Stimulated activated CD8-positive, alpha-beta memory T cell treated with anti-CD3 and anti-CD28 coated beads, Interleukin-12 subunit alpha, Interleukin-12 subunit beta, amount 100 ng/mL, for 1 hour (primary cell): ENCODE measurements around the gene GJA3.

Source experiments
- DNase-seq: peaks from one replicate; pipeline ENCODE4 v3.0.0-alpha.2; 2020; ENCODE audit warnings: low read depth

Gene GJA3

DNA sequence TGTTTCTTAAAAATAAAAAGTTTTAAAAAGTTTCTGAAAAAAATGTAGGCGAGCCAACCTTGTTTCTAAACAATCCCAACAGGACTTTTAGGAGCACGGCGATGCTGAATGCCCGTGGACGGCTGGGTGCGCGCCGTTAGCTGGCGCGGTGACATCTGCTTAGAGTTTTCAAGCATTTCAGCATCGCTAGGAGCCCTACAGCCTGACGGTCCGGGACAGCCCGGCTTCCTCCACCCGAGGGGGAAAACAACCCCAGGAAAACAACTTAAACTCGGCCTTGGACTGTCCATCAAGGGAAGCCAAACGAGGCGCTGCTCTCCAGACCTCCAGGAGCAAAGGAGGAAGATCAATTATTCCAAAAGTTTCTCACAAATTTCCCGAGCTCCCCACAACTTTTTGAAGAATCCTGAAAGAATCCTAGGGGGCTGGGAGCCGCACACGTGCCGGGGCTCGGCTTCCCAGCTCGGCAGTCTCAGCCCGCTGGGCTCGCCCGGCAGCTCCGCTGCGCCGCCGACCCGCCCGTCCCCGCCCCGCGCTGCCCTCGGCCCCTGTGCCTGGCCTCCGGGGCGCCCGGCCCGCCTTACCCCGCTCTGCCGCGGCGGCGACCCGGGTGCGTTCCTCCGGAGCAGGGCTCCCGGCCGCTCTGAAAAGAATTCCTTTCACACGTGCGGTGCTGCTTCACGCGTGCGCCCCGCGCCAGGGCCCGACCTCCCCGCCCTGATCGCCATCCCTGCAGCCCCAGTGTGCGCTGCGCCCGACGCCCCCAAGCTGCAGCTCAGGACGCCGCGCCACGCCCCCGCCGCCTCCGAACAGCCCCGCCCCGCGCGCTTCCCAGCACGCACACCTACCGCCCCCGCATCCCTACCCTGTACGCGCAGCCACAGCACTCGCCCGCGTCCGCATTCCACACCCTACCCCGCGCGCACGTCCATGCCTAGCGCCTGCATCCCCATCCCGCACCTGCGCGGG is at the start of gene GJA3:
Gene GJA3, minus strand, starts transcription at position 747 of the 969 bp plus-strand sequence. CDS start 17,764 bp downstream, outside the sequence.
- DNase-seq, result peak; percentile 41

GRCh38 chr13:20209948-20210347 is 49.1 kb upstream of the GJA3 start:
- DNase-seq, result no peak

DNA sequence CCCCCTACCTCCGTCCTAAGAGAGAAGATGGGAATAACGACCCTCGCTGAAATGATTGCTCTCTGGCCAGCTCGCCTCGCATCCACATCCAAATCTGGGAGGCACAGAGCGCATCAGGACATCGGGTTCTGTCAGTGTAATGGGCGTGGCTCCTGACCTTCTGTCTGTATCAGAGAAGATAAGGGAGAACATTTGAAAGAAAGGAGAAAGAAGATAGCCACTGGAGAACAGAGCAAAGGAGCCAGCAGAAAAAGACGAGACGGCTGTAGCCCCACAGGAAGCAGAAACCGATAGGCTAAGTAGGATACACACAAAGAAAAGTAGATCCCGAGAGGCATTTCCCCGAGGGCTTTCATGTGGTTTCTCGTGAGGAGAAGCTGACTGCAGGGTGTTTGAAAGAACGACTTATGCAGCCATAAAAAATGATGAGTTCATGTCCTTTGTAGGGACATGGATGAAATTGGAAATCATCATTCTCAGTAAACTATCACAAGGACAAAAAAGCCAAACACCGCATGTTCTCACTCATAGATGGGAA is 45.9 kb upstream of the GJA3 start:
- DNase-seq, result no peak

DNA sequence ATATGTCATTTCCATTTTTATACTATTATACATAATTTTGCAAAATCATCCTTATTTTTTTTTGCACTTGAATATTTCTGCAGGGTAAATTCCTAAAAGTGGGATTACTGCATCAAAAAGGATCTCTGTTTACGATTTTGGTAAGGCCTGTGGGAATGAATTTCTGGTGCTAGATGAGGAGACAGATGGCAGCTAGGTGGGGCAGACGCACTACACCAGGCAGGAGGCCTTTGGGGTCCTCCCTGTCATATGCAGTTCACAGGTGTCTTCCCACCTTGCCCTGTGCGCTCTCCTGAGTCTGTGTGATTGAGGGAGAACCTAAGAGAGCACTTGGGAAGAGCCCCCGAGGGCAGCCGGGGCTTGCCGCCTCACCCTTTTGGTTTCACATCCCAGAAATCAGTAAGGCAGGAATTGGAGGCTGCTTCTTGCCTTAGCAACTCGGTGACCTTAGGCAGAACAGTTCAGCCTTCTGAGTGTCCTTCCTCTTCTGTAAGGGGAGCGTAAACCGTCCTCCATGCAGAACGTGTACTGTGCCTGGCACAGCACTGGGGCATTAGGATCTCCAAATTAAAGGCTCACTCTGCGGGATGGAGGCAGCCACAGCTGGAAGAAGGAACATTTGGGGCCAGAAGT is 45.3 kb upstream of the GJA3 start:
- no peak for DNase-seq

DNA sequence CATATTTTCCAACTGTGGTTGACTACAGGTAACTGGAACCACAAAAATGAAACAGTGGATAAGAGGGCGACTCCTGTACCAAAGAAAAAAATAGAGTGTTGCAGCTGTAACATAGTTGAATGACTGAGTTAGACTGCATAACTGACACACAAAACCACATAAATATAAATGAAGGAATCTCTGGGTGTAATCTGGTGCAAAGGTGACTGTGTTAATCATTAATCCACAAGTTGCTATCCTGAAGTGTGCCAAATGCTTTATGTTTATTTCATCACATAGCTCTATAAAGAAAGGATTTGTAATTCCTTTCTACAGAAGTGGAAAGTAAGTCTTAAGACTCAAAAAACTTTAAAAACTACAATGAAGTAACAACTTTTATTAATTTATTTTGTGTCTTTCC is 37.9 kb upstream of the GJA3 start:
- no peak for DNase-seq

DNA sequence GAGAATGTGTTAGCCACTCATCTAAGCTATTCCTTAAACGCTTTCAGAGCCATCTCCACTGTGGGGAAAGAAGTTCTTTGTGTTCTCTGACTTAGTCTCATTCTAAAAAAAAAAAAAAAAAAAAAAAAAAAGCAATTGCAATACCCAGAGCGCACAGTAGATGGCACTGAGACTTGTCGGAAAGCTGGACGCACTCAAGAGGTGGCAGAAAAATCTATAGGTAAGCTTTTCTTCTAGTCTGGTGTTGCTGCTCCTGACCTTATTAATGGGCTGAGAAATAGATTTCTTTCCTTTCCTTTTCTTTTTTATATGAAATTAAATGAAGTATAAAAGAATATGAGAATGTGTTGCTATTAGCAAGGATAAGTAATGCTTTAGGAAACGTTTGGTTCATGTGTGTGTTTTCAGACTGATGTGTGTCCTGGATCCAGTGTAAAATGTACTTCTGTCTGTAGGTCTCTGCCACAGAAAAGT is 36.5 kb upstream of the GJA3 start:
- peak; percentile 20 for DNase-seq

DNA sequence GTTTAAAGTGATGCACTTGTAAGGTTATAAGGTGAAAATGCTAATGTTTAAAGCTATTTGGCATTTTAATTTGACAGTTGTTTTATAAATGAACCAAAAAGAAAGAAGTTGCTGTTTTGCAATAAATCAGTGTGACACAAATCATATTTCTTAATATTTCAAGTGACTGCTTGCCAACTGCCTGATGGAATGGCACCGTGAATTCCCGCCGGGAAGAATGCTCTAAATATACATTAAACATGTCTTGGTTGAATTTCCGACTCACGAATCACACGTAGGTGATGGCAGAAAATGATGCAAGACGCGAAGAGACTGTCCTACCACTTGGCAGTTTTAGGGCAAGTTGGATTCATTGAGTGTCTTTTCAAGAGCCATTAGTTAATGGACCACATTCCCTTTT is 34.9 kb upstream of the GJA3 start:
- DNase-seq, result no peak

DNA sequence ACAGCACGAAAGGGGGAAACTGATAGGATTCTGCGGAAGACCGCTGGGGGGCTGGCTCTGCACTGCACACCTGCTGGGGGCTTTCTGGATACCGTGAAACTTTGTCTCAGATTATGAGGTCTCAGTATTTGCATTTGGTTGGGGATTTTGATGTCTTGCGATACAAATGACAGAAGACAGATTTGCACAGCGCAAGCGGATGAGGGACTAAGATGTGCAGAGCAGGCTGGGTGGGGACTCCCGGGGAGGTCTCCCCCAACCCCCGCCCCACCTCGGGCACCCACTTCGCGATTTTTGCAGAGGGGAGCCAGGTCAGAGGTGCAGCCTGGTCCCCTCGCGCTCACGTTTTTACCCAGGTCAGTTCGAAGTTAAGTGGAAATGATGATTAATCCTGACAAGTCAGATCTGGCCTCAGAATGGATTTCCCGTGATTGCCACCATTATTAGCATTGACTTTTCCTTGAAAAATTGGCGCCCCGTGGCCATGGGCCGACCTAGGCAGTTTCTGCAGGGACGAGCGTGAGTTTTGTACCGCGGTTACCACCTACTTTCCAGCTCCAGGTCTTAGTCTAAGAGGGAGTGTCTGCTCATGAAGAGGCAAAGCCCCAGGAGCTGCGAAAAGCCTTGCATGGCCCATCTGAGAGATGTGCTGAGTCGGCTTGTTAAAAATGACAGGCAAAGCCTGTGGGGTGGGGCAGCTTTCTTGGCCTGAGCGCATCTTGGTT is 33.2 kb upstream of the GJA3 start:
- DNase-seq, result no peak

DNA sequence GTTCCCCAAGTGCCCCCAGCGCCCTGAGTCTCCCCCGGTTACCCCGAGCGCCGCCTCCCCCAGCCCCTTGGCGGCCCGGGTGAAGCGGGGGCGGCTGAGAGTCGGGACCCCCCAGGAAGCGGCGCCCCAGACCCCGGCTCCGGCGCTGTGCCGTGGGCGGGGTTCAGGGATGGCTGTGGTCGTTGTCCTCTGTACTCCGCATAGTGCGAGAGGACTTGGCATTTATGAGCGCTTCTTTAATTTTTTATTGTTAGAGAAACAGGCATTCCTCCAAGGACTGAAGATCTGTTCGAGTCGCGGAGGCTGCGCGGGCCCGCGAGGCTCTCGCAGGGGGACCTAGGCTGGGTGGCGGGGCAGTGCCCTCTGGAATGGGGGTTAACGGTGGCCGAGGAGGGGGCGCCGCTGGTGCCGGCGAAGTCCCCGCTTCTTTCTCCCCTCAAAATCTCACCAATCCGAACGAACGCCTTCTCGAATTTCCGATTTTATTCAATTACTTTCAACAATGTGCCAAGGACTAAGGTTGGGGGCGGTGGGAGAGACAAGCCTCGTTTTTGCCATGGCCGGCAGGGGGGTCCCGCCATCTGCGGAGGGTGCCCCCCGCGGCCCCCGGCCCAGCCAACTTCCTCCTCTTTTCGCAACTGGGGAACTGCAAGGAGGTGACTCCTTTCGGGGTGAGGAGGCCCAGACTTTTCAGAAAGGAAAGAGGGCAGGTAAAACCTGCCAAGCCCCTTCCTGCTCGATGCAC is 32.5 kb upstream of the GJA3 start:
- DNase-seq, result no peak

- no peak for DNase-seq
Measured at GRCh38 chr13:20192836-20193161, 31.9 kb upstream of the GJA3 start, which contains the start of gene GJB2. GJB2 (minus strand) TSS chr13:20192938; CDS start chr13:20189581, 3,357 bp downstream.

DNA sequence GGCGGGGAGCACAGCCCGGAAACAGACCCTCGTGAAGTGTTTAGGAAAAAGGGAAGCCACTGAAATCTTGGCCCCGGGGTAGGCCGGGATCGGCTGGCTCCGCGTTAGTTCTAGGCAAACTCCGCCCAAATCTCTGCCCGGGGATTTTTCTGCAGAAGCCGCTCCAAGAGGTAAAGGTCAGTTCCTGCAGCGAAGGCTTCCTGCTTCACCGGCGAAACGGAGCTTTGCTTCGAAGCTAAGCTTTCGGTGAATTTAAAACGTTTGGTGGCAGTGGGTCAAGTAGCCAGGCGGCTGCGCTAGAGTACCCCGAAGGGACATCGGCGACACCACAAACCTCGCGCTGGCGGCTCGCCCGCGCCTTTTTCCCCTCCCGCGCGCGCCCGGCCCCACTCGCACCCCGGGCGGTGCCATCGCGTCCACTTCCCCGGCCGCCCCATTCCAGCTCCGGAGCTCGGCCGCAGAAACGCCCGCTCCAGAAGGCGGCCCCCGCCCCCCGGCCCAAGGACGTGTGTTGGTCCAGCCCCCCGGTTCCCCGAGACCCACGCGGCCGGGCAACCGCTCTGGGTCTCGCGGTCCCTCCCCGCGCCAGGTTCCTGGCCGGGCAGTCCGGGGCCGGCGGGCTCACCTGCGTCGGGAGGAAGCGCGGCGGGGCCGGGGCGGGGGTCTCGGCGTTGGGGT is 31.4 kb upstream of the GJA3 start:
- no peak for DNase-seq

DNA sequence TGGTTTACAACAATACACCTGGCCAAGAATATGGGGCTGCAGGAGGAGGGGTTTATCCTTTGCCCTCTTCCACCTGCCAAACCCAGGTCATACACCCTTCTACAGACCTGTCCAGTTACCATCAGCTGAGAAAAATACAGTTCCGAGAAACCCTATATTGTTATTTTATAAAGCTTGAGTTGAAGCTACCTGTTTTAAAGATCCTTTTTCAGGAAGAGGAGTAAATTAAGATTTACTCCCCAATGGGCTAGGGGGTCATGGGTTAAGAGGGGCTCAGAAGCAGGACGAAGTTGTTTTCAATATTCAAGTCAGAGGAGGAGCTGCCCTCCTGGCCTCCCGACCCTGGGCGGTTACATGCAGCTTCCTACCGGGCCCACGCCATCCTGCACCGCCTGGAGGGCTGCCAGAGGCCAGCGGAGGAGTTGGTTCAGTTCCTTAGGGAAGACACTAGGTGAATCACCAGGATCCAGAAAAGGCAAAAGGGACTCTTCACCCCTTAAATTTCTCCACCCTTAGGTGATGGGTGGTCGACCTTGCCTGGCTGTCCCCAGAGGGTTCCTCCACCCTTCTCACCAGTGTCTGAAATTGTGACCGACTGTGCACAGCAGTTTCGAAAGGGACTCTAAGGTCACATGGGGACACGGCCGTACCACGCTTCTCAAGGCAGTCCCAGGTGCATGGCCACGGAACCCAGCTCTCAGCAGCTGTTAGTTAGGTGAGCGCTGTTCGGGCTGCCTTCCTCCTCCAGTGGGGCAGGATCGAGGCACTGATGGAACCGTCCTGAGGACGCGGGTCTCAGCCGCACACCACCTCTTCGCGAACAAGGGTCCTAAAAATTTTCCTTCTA is 30.7 kb upstream of the GJA3 start:
- no peak for DNase-seq

- DNase-seq, result no peak
Measured at GRCh38 chr13:20190481-20191310, 29.8 kb upstream of the GJA3 start.

DNA sequence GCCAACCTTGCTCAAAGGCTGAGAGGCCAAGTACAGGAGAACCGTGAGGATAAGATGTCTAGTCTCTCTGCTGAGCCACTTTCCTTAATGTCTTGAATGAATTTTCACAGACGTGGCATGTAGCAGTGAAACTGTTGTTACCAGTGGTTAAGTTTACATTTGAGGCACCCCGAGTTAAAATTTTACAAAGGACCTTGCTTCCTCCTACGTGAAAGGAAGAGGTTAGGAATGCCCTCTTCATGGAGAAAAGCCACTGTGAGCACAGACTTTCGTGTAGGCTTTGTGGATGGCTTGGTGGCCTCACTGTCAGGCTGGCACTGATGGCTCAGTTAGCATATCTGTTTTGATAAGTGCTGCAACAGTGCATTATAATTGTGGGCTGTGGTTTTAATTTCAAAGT is 29.2 kb upstream of the GJA3 start:
- no peak for DNase-seq

DNA sequence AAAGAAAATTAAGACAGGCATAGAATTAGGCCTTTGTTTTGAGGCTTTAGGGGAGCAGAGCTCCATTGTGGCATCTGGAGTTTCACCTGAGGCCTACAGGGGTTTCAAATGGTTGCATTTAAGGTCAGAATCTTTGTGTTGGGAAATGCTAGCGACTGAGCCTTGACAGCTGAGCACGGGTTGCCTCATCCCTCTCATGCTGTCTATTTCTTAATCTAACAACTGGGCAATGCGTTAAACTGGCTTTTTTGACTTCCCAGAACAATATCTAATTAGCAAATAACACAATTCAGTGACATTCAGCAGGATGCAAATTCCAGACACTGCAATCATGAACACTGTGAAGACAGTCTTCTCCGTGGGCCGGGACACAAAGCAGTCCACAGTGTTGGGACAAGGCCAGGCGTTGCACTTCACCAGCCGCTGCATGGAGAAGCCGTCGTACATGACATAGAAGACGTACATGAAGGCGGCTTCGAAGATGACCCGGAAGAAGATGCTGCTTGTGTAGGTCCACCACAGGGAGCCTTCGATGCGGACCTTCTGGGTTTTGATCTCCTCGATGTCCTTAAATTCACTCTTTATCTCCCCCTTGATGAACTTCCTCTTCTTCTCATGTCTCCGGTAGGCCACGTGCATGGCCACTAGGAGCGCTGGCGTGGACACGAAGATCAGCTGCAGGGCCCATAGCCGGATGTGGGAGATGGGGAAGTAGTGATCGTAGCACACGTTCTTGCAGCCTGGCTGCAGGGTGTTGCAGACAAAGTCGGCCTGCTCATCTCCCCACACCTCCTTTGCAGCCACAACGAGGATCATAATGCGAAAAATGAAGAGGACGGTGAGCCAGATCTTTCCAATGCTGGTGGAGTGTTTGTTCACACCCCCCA is 28.1 kb upstream of the GJA3 start:
- DNase-seq, result no peak

DNA sequence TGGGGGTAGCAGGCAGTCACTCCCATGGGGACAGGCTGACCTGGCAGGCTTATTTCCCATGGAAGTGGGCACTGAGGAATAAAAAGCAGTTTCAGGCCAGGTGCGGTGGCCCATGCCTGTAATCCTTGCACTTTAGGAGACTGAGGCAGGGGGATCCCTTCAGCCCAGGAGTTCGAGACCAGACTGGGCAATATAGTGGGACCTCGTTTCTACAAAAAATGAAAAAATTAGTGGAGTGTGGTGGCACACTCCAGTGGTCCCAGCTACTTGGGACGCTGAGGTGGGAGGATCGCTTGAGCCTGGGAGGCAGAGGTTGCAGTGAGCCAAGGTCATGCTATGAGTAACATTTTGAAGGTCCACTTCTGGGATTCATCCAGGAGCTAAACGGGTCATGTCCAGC is 25.9 kb upstream of the GJA3 start:
- DNase-seq, result no peak

DNA sequence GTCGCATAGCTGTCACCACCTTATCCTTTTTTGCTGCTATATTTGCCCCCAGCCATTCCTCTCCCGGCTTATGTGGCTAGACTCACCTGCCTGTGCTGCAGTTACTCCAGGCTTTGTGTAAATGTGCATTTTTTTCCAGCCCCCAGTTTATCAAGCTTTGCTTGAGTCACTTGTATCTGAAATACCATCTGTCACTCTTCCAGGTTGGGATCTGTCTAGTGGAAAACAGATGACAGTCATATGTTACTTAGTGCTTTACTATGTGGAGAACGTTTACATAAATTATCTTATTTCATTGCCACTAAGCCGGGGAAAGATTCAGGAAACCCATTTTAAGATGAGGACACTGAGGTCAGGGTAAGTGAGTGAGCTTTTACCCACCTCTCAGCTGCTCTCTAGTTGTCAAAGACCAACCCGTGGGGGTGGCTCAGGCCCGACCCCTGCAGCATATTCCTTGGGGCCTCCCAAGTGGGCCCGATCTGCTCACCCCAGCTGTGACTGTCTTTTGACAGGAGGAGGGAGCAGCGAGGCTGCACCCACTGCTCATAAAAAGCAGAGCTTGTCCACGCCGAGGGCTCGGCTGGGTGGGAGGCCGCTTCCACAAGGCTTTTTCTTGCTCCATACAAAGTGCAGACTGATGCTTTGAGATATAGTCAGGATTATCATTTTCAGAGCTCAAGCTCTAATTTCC is 24.7 kb upstream of the GJA3 start:
- DNase-seq, result no peak
